Measurements from ENCODE around the gene OR2A7.
"Not testable (repeated sequence)": the region's sequence is repeated elsewhere in the genome, so short reads cannot be mapped to it uniquely, and the experiment has no call there.

DNA sequence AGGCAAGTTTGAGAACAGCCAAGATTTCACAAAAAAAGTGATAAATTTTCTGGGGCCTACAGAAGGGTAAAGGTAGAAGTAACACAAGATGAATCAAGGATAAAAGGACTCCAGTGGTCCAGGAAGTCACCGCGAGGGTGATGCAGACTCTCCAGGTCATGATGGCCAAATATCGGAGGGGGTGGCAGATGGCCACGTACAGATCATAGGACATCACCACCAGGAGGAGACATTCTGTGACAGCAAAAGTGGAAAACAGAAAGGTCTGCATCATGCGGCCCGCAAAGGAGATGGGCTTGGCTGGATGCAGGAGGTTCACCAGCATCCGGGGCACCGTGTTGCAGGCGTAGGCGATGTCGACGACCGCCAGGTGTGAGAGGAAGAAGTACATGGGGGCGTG is 5.5 kb downstream of the OR2A7 start:
- TF ChIP-seq ZFP3 (CRISPR knock-in tag; IDR thresholded peaks at IDR 0.05); PATZ1 (CRISPR knock-in tag; IDR thresholded peaks at IDR 0.05; ENCODE audit: borderline replicate concordance); SNAI2 (CRISPR knock-in tag; IDR thresholded peaks at IDR 0.05): not testable (repeated sequence)
- TF ChIP-seq, protein P1, sequence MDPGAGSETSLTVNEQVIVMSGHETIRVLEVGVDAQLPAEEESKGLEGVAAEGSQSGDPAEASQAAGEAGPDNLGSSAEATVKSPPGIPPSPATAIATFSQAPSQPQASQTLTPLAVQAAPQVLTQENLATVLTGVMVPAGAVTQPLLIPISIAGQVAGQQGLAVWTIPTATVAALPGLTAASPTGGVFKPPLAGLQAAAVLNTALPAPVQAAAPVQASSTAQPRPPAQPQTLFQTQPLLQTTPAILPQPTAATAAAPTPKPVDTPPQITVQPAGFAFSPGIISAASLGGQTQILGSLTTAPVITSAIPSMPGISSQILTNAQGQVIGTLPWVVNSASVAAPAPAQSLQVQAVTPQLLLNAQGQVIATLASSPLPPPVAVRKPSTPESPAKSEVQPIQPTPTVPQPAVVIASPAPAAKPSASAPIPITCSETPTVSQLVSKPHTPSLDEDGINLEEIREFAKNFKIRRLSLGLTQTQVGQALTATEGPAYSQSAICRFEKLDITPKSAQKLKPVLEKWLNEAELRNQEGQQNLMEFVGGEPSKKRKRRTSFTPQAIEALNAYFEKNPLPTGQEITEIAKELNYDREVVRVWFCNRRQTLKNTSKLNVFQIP (CRISPR knock-in tag; IDR thresholded peaks at IDR 0.05; ENCODE audit: borderline replicate concordance, low read depth) = not testable (repeated sequence)
